PFSK-1 (cell line): Measurements from ENCODE around the gene KCNIP4.

Experiments
- POLR2AphosphoS5 ChIP-seq: IDR thresholded peaks from 2 replicates; pipeline ENCODE4 v1.6.1; 2012; ENCODE audit warnings: low read depth, mild to moderate bottlenecking, control low read depth, low read length, moderate library complexity
- TF ChIP-seq, protein P1 (sequence below), 2 experiments: IDR thresholded peaks; 2 replicates each; pipeline versions ENCODE4 v1.6.1 to v1.8.0; 2011 to 2012; ENCODE audit warnings: low read depth in 2 of 2, low read length in 2 of 2, control low read depth in 1 of 2, inconsistent platforms in 1 of 2, mild to moderate bottlenecking in 1 of 2, moderate library complexity in 1 of 2; ENCODE audit not compliant: insufficient read depth in 1 of 2

- TF ChIP-seq POLR2AphosphoS5: no peak
- TF ChIP-seq, protein P1, sequence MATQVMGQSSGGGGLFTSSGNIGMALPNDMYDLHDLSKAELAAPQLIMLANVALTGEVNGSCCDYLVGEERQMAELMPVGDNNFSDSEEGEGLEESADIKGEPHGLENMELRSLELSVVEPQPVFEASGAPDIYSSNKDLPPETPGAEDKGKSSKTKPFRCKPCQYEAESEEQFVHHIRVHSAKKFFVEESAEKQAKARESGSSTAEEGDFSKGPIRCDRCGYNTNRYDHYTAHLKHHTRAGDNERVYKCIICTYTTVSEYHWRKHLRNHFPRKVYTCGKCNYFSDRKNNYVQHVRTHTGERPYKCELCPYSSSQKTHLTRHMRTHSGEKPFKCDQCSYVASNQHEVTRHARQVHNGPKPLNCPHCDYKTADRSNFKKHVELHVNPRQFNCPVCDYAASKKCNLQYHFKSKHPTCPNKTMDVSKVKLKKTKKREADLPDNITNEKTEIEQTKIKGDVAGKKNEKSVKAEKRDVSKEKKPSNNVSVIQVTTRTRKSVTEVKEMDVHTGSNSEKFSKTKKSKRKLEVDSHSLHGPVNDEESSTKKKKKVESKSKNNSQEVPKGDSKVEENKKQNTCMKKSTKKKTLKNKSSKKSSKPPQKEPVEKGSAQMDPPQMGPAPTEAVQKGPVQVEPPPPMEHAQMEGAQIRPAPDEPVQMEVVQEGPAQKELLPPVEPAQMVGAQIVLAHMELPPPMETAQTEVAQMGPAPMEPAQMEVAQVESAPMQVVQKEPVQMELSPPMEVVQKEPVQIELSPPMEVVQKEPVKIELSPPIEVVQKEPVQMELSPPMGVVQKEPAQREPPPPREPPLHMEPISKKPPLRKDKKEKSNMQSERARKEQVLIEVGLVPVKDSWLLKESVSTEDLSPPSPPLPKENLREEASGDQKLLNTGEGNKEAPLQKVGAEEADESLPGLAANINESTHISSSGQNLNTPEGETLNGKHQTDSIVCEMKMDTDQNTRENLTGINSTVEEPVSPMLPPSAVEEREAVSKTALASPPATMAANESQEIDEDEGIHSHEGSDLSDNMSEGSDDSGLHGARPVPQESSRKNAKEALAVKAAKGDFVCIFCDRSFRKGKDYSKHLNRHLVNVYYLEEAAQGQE (IDR thresholded peaks at IDR 0.05; ENCODE audit: insufficient read depth in 1 of 2, low read depth in 2 of 2, low read length in 2 of 2): no peak
These were observed 457.9 kb downstream of the KCNIP4 start for GRCh38 chr4:21490682-21491081.
